WTC11 (cell line): ENCODE results near the gene HSFX2. TPM values are rescaled to one million over a fixed set of nuclear protein-coding genes. Genes with fewer than 3 reads are reported as not detected.

Source experiments
- ATAC-seq: fragments of 200-7000 bp; cut with Tn5 transposase; 2 replicates; pipeline ENCODE4 v1.10.0; 2021; ENCODE audit warnings: mild to moderate bottlenecking, moderate library complexity
- CTCF ChIA-PET: fragments of 300-600 bp; sonication (Branson Sonifier 250); formaldehyde crosslinking; loops from one replicate; lab custom pipeline; 2021; ENCODE audit warnings: antibody characterized with exemption; lab: Charles Lee
- POLR2A ChIA-PET: fragments of 350-600 bp; sonication (Branson Sonifier 250); formaldehyde crosslinking; loops from one replicate; lab custom pipeline; 2021; ENCODE audit warnings: antibody characterized with exemption; lab: Charles Lee
- DNase-seq: peaks from one replicate; pipeline ENCODE4 v3.0.0; 2021; ENCODE audit warnings: low spot score
- H3K27ac Mint-ChIP-seq: 2 replicates; pipeline ENCODE4 v1.8.0; 2021; ENCODE audit warnings: mixed read lengths
- H3K27me3 Mint-ChIP-seq: 2 replicates; pipeline ENCODE4 v1.8.0; 2021; ENCODE audit warnings: low read depth, mild to moderate bottlenecking, moderate library complexity, mixed read lengths
- H3K36me3 Mint-ChIP-seq: 2 replicates; pipeline ENCODE4 v1.8.0; 2021; ENCODE audit warnings: mixed read lengths
- H3K4me1 Mint-ChIP-seq: 2 replicates; pipeline ENCODE4 v1.8.0; 2022; ENCODE audit warnings: mixed read lengths
- H3K4me3 Mint-ChIP-seq: 2 replicates; pipeline ENCODE4 v1.8.0; 2021; ENCODE audit warnings: mild to moderate bottlenecking, moderate library complexity, mixed read lengths
- H3K9me3 Mint-ChIP-seq: 2 replicates; pipeline ENCODE4 v1.8.0; 2021; ENCODE audit warnings: mixed read lengths
- ATF1 ChIP-seq: sonication (generic); formaldehyde crosslinking; IDR thresholded peaks from 2 replicates; pipeline ENCODE4 v1.8.1; 2023; ENCODE audit warnings: mild to moderate bottlenecking, moderate library complexity, missing genetic modification reagents
- CREB1 ChIP-seq: sonication (generic); formaldehyde crosslinking; IDR thresholded peaks from 2 replicates; pipeline ENCODE4 v1.8.0; 2023; ENCODE audit warnings: mild to moderate bottlenecking, missing genetic modification reagents
- ESRRA ChIP-seq: sonication (generic); formaldehyde crosslinking; IDR thresholded peaks from 2 replicates; pipeline ENCODE4 v1.8.1; 2022; ENCODE audit warnings: mild to moderate bottlenecking, missing genetic modification reagents, borderline replicate concordance
- FOXJ3 ChIP-seq: sonication (generic); formaldehyde crosslinking; IDR thresholded peaks from 2 replicates; pipeline ENCODE4 v1.9.0; 2021; ENCODE audit warnings: missing genetic modification reagents, mild to moderate bottlenecking, borderline replicate concordance
- FOXP1 ChIP-seq: sonication (generic); formaldehyde crosslinking; IDR thresholded peaks from 2 replicates; pipeline ENCODE4 v1.8.0; 2022; ENCODE audit warnings: missing genetic modification reagents, mild to moderate bottlenecking, moderate library complexity, borderline replicate concordance
- MXD4 ChIP-seq: fragments of 250-450 bp; sonication (Bioruptor Pico); IDR thresholded peaks from 2 replicates; pipeline ENCODE4 v1.8.0; 2021; ENCODE audit warnings: mild to moderate bottlenecking, moderate library complexity, borderline replicate concordance
- NFYB ChIP-seq: sonication (generic); formaldehyde crosslinking; conservative IDR thresholded peaks from 2 replicates; pipeline ENCODE4 v1.8.0; 2022; ENCODE audit warnings: low read depth, missing genetic modification reagents
- OVOL2 ChIP-seq: fragments of 250-450 bp; sonication (Bioruptor Pico); IDR thresholded peaks from 2 replicates; pipeline ENCODE4 v1.9.0; 2021; ENCODE audit warnings: mild to moderate bottlenecking, borderline replicate concordance
- RELA ChIP-seq: sonication (generic); formaldehyde crosslinking; IDR thresholded peaks from 2 replicates; pipeline ENCODE4 v1.8.1; 2022; ENCODE audit warnings: missing genetic modification reagents, mild to moderate bottlenecking, borderline replicate concordance
- SP1 ChIP-seq: sonication (generic); formaldehyde crosslinking; conservative IDR thresholded peaks from 2 replicates; pipeline ENCODE4 v1.8.1; 2022; ENCODE audit warnings: missing genetic modification reagents
- ZBTB21 ChIP-seq: sonication (generic); formaldehyde crosslinking; IDR thresholded peaks from 2 replicates; pipeline ENCODE4 v1.8.1; 2023; ENCODE audit warnings: mild to moderate bottlenecking, missing genetic modification reagents, borderline replicate concordance
- ZNF232 ChIP-seq: sonication (generic); formaldehyde crosslinking; IDR thresholded peaks from 2 replicates; pipeline ENCODE4 v1.8.0; 2022; ENCODE audit warnings: mild to moderate bottlenecking, missing genetic modification reagents
- ZNF416 ChIP-seq: fragments of 250-450 bp; sonication (Bioruptor Pico); IDR thresholded peaks from 2 replicates; pipeline ENCODE4 v1.9.0; 2021; ENCODE audit warnings: mild to moderate bottlenecking, inconsistent platforms
- ZNF671 ChIP-seq: fragments of 250-450 bp; sonication (Bioruptor Pico); IDR thresholded peaks from 2 replicates; pipeline ENCODE4 v1.8.0; 2021; ENCODE audit warnings: mild to moderate bottlenecking
- total RNA-seq: library from RNA; stranded (reverse); gene quantifications from 3 replicates; pipeline ENCODE4 v1.2.3, GENCODE V29; 2021
- TF ChIP-seq, protein P1 (sequence below): sonication (generic); formaldehyde crosslinking; IDR thresholded peaks from 2 replicates; pipeline ENCODE4 v1.8.0; 2023; ENCODE audit warnings: missing genetic modification reagents
- TF ChIP-seq, protein P2 (sequence below): fragments of 250-450 bp; sonication (Bioruptor Pico); conservative IDR thresholded peaks from 2 replicates; pipeline ENCODE4 v1.9.0; 2021; ENCODE audit warnings: mild to moderate bottlenecking
- TF ChIP-seq, protein P3 (sequence below): sonication (generic); formaldehyde crosslinking; IDR thresholded peaks from 2 replicates; pipeline ENCODE4 v1.8.0; 2022; ENCODE audit warnings: mild to moderate bottlenecking, missing genetic modification reagents
- TF ChIP-seq, protein P4 (sequence below): fragments of 250-450 bp; sonication (Bioruptor Pico); IDR thresholded peaks from 2 replicates; pipeline ENCODE4 v1.8.0; 2021; ENCODE audit warnings: mild to moderate bottlenecking
- TF ChIP-seq, protein P5 (sequence below): sonication (generic); formaldehyde crosslinking; IDR thresholded peaks from 2 replicates; pipeline ENCODE4 v1.8.1; 2022; ENCODE audit warnings: missing genetic modification reagents, borderline replicate concordance

HSFX2 gene
- total RNA-seq, 1 experiment from 2014 or later = not detected

DNA sequence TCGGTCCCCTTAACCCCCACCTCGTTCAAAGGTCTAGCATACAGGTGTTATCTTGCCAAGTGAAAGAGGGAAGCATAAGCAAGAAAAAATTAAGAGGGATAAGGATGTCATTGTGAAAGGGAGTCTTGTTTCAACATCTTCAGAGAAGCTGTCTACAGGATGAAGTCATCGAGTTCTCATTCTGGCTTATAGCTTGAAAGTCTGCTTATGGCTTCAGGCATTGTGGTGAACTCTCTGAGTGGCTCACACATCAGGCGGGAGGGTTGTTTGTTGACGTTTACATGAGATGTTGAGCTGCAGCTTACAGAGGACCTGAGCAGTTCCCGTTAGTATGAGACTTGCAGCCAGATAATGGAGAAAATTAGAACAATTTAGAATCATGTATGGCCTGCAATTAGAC, 24.4 kb downstream of the HSFX2 start:
- ChIA-PET CTCF (no interaction called here), POLR2A (no interaction called here)
- no peak overlapping the region for H3K4me3 Mint-ChIP-seq

DNA sequence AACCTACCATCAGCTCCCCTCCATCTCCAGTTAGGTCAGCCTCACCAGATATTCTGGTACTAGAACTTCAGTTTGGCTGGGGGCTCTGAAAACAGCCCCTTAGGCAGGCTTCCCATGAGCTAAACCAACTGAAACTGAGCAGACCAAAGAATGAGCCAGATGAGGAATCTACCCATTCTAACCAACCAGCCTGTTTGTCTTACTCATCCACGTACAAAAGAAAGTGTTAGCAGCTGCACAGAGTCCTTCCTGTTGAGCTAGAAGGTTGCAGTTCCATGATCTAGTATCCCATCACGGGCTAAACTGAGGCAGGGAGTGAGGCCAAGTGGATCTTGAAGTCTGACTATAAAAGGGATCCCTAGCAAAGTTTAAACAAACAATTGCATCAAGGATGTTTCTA, 25.3 kb downstream of the HSFX2 start:
- no peaks in the 10 kb centered on the region; the same call in 1 of the 2 replicates for H3K36me3 Mint-ChIP-seq
- H3K4me1 Mint-ChIP-seq = no peaks in the 10 kb centered on the region; the same call in 1 of the 2 replicates
- H3K9me3 Mint-ChIP-seq = peaks cover 4% of the 10 kb centered on the region; the same call in 1 of the 2 replicates
- ChIA-PET POLR2A (no interaction called here), CTCF (no interaction called here)
- DNase-seq (no peak), ATAC-seq (no peak)
- no peaks in the 10 kb centered on the region; the same call in none of the 2 replicates for H3K27me3 Mint-ChIP-seq
- H3K27ac Mint-ChIP-seq = no peak overlapping the region
- no peak overlapping the region for H3K4me3 Mint-ChIP-seq
- TF ChIP-seq ZNF232 = no peak
- TF ChIP-seq NFYB (CRISPR knock-in tag) = no peak
- TF ChIP-seq FOXP1 (CRISPR knock-in tag) = no peak
- TF ChIP-seq, protein P1, sequence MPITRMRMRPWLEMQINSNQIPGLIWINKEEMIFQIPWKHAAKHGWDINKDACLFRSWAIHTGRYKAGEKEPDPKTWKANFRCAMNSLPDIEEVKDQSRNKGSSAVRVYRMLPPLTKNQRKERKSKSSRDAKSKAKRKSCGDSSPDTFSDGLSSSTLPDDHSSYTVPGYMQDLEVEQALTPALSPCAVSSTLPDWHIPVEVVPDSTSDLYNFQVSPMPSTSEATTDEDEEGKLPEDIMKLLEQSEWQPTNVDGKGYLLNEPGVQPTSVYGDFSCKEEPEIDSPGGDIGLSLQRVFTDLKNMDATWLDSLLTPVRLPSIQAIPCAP (CRISPR knock-in tag) = no peak
- TF ChIP-seq ATF1 (CRISPR knock-in tag) = no peak
- no peak for TF ChIP-seq ZBTB21 (CRISPR knock-in tag)

More for the DNA sequence above, 24.4 kb downstream of the HSFX2 start:
- ATAC-seq (no peak), DNase-seq (no peak)
- no peaks in the 10 kb centered on the region for H3K36me3 Mint-ChIP-seq
- H3K9me3 Mint-ChIP-seq = no peaks in the 10 kb centered on the region
- TF ChIP-seq ZNF416 (no peak), RELA (CRISPR knock-in tag) (no peak), SP1 (CRISPR knock-in tag) (no peak), ESRRA (CRISPR knock-in tag) (no peak)
- no peaks in the 10 kb centered on the region; the same call in 1 of the 2 replicates for H3K4me1 Mint-ChIP-seq
- H3K27me3 Mint-ChIP-seq = no peaks in the 10 kb centered on the region; the same call in none of the 2 replicates
- H3K27ac Mint-ChIP-seq = no peak overlapping the region

DNA sequence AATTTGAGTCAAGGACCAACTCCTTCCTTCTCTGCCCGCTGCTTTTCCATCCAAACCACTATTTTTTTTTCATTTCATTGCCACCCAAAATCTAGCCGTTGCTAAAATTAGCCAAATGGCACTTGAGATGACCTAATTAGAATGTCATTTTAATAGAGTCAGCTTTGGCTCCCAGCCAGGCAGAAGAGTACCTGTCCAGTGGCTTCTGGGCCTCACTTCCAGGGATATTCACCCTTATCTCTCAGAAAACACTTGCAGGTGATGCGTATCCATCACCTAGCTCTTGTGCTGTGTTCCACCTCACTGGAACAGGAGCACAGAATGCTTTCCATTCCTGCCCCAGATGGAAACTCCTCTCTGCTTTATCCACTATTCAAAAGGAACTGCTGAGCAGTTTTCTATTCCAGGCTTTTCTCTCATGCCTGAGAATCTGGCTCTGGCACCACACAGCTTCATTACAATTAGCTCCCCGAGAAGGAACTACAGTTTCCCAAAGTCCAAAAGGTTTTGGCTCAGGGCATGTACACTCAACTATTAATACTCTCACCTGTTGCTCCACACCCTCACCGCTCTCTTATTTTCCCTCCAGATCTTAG, 26.3 kb downstream of the HSFX2 start:
- no peak for TF ChIP-seq CREB1 (CRISPR knock-in tag)
- TF ChIP-seq, protein P2, sequence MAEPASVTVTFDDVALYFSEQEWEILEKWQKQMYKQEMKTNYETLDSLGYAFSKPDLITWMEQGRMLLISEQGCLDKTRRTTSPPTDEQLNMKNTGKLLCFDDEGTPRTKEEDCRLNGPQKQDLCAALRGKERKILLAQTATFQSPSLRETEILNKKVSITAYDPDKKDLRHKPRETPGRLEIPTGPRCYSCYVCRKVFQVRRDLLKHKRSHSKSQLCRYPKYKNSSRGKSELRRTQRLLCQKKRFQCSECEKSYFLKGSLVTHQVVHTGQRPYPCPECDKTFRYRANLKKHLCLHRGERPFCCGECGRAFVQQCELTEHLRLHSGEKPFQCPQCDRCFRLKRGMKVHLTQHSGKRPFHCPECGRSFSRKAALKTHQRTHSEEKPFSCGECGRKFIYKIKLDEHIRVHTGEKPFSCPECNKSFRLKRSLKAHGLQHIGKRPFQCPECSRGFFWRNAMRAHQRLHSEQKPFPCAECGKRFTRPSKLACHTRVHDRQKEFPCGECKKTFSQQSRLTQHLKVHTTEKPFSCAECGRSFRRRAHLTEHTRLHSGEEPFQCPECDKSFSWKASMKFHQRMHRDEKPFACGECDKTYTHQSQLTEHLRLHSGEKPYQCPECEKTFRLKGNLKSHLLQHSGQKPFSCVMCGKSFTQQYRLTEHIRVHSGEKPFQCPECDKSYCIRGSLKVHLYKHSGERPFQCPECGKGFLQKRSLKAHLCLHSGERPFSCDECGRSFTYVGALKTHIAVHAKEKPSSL (CRISPR knock-in tag) = no peak
- no peak for TF ChIP-seq OVOL2 (CRISPR knock-in tag)
- CTCF ChIA-PET = no interaction called here
- POLR2A ChIA-PET = no interaction called here
- ATAC-seq (no peak), DNase-seq (no peak)
- peaks cover 8% of the 10 kb centered on the region for H3K9me3 Mint-ChIP-seq
- no peak overlapping the region for H3K4me3 Mint-ChIP-seq
- H3K27ac Mint-ChIP-seq = no peak overlapping the region
- no peaks in the 10 kb centered on the region; the same call in 1 of the 2 replicates for H3K4me1 Mint-ChIP-seq
- H3K27me3 Mint-ChIP-seq = no peaks in the 10 kb centered on the region; the same call in none of the 2 replicates
- peaks cover 4% of the 10 kb centered on the region for H3K36me3 Mint-ChIP-seq

DNA sequence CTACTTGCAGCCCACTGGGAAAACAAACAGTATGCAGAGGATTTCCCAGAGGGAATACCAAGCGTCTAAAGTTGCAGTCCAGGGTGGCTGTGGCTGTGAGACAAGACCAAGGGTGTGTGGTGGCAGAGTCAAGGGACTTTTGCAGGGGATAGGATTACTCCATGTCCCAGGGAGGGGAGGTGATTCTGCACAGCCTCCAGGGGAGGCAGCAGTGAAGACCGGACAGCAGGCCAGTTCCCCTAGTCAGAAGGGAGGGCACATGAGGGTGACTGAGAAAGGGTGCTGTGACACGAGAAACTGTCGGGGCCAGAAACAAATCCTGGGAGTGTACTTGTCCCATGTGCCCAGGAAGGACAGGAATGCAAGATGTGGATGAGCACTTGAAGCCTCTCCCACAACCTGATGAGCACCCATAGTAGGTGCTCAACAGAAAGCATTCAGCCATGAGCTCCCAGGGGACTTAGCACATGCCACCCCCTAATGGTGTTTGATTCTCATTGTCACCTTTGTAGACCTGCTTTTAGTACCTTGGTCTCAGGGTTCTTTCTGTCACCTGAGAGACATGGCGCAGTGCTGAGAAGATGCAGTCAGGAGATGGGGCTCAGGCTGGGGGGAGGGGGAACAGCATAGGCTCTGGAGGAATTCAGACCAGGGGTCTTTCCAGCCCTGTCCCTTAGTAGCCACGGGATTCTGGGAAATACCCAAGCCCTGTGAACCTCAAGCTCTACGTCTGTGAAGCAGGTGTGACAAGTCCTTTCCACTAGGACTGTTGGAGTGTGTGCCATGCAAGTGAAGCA, 27.3 kb downstream of the HSFX2 start:
- H3K36me3 Mint-ChIP-seq = peaks cover 11% of the 10 kb centered on the region
- ChIA-PET CTCF (no interaction called here), POLR2A (no interaction called here)
- DNase-seq (no peak), ATAC-seq (no peak)
- no peaks in the 10 kb centered on the region; the same call in none of the 2 replicates for H3K27me3 Mint-ChIP-seq
- peaks cover 16% of the 10 kb centered on the region for H3K9me3 Mint-ChIP-seq
- no peaks in the 10 kb centered on the region; the same call in 1 of the 2 replicates for H3K4me1 Mint-ChIP-seq
- H3K27ac Mint-ChIP-seq = no peak overlapping the region
- no peak overlapping the region for H3K4me3 Mint-ChIP-seq
- TF ChIP-seq, protein P3, sequence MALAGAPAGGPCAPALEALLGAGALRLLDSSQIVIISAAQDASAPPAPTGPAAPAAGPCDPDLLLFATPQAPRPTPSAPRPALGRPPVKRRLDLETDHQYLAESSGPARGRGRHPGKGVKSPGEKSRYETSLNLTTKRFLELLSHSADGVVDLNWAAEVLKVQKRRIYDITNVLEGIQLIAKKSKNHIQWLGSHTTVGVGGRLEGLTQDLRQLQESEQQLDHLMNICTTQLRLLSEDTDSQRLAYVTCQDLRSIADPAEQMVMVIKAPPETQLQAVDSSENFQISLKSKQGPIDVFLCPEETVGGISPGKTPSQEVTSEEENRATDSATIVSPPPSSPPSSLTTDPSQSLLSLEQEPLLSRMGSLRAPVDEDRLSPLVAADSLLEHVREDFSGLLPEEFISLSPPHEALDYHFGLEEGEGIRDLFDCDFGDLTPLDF (CRISPR knock-in tag) = no peak
- TF ChIP-seq MXD4 (CRISPR knock-in tag) = no peak
- no peak for TF ChIP-seq ZNF671
- TF ChIP-seq, protein P4, sequence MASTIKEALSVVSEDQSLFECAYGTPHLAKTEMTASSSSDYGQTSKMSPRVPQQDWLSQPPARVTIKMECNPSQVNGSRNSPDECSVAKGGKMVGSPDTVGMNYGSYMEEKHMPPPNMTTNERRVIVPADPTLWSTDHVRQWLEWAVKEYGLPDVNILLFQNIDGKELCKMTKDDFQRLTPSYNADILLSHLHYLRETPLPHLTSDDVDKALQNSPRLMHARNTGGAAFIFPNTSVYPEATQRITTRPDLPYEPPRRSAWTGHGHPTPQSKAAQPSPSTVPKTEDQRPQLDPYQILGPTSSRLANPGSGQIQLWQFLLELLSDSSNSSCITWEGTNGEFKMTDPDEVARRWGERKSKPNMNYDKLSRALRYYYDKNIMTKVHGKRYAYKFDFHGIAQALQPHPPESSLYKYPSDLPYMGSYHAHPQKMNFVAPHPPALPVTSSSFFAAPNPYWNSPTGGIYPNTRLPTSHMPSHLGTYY (CRISPR knock-in tag) = no peak
- TF ChIP-seq, protein P5, sequence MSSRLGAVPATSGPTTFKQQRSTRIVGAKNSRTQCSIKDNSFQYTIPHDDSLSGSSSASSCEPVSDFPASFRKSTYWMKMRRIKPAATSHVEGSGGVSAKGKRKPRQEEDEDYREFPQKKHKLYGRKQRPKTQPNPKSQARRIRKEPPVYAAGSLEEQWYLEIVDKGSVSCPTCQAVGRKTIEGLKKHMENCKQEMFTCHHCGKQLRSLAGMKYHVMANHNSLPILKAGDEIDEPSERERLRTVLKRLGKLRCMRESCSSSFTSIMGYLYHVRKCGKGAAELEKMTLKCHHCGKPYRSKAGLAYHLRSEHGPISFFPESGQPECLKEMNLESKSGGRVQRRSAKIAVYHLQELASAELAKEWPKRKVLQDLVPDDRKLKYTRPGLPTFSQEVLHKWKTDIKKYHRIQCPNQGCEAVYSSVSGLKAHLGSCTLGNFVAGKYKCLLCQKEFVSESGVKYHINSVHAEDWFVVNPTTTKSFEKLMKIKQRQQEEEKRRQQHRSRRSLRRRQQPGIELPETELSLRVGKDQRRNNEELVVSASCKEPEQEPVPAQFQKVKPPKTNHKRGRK (CRISPR knock-in tag) = no peak
- no peak for TF ChIP-seq ZNF416
- TF ChIP-seq FOXJ3 (CRISPR knock-in tag) = no peak
